Ascending aorta (tissue), 2 donors: ENCODE measurements around the gene ZNF853. TPM values are rescaled to one million over a fixed set of nuclear protein-coding genes. Genes with fewer than 3 reads are reported as not detected.
"Not testable (repeated sequence)": the region's sequence is repeated elsewhere in the genome, so short reads cannot be mapped to it uniquely, and the experiment has no call there.

Experiments used
- DNase-seq, 2 donors: peaks; one replicate each; pipeline ENCODE4 v3.0.0-alpha.2; 2019; ENCODE audit warnings: low spot score in 2 of 2
- H3K27ac ChIP-seq, 2 donors: fragments of 200-600 bp; sonication (generic); one replicate each; pipeline ENCODE4 v1.5.1; 2016 to 2017; ENCODE audit warnings: mild to moderate bottlenecking in 1 of 2
- H3K27me3 ChIP-seq: fragments of 200-600 bp; sonication (generic); one replicate; pipeline ENCODE4 v1.5.1; 2017
- H3K36me3 ChIP-seq, 2 donors: fragments of 200-600 bp; sonication (generic); one replicate each; pipeline ENCODE4 v1.5.1; 2016
- H3K4me1 ChIP-seq, 2 donors: fragments of 200-600 bp; sonication (generic); one replicate each; pipeline ENCODE4 v1.5.1; 2016 to 2017; ENCODE audit warnings: mild to moderate bottlenecking in 1 of 2
- H3K4me3 ChIP-seq, 2 donors: fragments of 200-600 bp; sonication (generic); one replicate each; pipeline ENCODE4 v1.5.1; 2016 to 2017; ENCODE audit warnings: mild to moderate bottlenecking in 1 of 2
- H3K9me3 ChIP-seq, 2 donors: fragments of 200-600 bp; sonication (generic); one replicate each; pipeline ENCODE4 v1.5.1; 2016
- CTCF ChIP-seq, 3 experiments: fragments of 200-600 bp in 2 of 3; fragments of 450-650 bp in 1 of 3; sonication (generic) in 2 of 3; IDR thresholded peaks; one replicate each; pipeline ENCODE4 v1.5.1; 2016 to 2019; ENCODE audit warnings: antibody characterized with exemption in 3 of 3, mild to moderate bottlenecking in 1 of 3, moderate library complexity in 1 of 3
- intact Hi-C: fragments of 100-400 bp; cut with DNase I; formaldehyde crosslinking; loops from one replicate; pipeline ENCODE4 v1.15.1; 2023
- total RNA-seq: library from RNA; depleted of rRNA; stranded (reverse); fragments of >200 nt; gene quantifications from one replicate; pipeline ENCODE4 v1.1.0, GENCODE V29; 2016

ZNF853 gene
- total RNA-seq, 1 donor from 2014 or later: 12.2 TPM

DNA sequence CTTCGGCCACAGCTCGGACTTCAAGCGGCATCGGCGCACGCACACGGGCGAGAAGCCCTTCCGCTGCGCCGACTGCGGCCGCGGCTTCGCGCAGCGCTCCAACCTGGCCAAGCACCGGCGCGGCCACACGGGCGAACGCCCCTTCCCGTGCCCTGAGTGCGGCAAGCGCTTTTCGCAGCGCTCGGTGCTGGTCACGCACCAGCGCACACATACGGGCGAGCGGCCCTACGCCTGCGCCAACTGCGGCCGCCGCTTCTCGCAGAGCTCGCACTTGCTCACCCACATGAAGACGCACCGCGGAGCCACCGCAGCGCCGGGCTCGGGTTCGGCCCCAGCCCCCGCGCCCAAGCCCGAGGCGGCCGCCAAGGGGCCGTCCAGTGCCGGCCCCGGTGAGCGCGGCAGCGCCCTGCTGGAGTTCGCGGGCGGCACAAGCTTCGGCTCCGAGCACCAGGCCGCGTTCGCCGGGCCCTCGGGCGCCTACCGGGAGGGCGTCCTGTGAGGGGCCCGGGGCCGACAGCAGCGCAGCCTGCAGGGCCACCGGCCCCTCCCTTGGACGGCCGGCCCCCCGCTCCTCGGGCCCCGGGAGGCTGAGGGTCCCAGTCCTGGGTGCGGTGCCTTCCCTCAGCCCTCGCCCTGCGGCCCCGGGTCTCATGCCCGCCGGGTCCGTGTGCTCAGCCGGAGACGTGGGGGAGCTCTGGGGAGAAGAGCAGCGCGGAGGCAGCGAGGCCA lies 38.9 kb downstream of the ZNF853 start:
- Histone ChIP-seq H3K36me3 (peaks cover 32 to 58% of the 10 kb centered on the region in 2 donors), H3K9me3 (peaks cover 0 to 5% of the 10 kb centered on the region in 2 donors), H3K4me3 (no peak overlapping the region), H3K4me1 (no peaks in the 10 kb centered on the region), H3K27me3 (no peaks in the 10 kb centered on the region), H3K27ac (no peak overlapping the region)
- no peak for TF ChIP-seq CTCF (IDR thresholded peaks at IDR 0.05)
- DNase-seq: no peak
- intact Hi-C loops: no loop called here

GRCh38 chr7:6654842-6655610 lies 39.6 kb downstream of the ZNF853 start:
- Histone ChIP-seq H3K4me1 (no peaks in the 10 kb centered on the region), H3K4me3 (no peak overlapping the region), H3K9me3 (peaks cover 0 to 5% of the 10 kb centered on the region in 2 donors), H3K27ac (no peak overlapping the region), H3K36me3 (peaks cover 32 to 51% of the 10 kb centered on the region in 2 donors), H3K27me3 (no peaks in the 10 kb centered on the region)
- no peak for TF ChIP-seq CTCF (IDR thresholded peaks at IDR 0.05)
- no peak for DNase-seq
- intact Hi-C loops: no loop called here

DNA sequence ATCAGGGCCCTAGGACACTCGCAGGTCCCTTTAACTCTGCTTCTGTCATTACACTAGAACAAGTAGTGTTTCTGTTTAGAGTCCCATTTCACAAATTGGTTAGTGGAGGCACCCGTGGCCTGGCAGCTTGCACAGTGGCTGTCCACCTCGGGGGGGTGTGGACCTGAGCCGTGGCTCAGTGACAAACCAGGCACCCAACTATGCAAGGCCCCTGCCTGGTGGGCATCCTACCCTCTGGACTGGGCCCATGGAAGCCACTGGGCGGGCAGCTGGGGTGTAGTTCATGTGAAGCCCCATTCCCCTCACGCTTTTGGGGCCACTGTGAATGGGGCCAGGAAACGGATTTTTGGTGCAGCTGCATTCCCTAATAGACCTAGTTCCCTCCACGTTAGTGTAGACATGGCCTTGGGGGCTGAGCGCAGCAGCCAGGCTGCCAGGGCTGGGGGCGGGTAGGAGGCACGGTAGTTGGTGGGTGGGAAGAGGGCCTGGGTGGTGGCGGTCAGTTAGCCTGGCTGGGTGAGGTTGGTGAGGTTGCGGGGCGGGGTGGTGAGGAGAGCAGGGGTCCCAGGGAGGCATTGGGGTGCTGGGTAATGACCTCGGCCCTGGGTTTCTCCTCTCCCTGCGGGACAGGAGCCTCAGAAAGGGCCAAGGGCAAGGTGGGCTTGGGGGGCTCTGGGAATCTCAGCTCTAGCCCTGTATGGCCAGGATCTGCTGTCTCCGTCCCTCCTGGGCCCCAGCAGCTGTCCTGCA lies 40.4 kb downstream of the ZNF853 start:
- H3K27ac ChIP-seq: no peak overlapping the region
- H3K4me3 ChIP-seq: no peak overlapping the region
- no peaks in the 10 kb centered on the region for H3K27me3 ChIP-seq
- DNase-seq: no peak
- no peaks in the 10 kb centered on the region for H3K4me1 ChIP-seq
- H3K36me3 ChIP-seq: peaks cover 32 to 43% of the 10 kb centered on the region in 2 donors
- H3K9me3 ChIP-seq: peaks cover 0 to 5% of the 10 kb centered on the region in 2 donors
- TF ChIP-seq CTCF (IDR thresholded peaks at IDR 0.05): no peak
- intact Hi-C loops: no loop called here

GRCh38 chr7:6656413-6656812 lies 41.0 kb downstream of the ZNF853 start:
- Histone ChIP-seq H3K4me3 (no peak overlapping the region), H3K27me3 (no peaks in the 10 kb centered on the region), H3K4me1 (no peaks in the 10 kb centered on the region), H3K27ac (no peak overlapping the region), H3K36me3 (peaks cover 27 to 37% of the 10 kb centered on the region in 2 donors), H3K9me3 (peaks cover 0 to 5% of the 10 kb centered on the region in 2 donors)
- no peak for TF ChIP-seq CTCF (IDR thresholded peaks at IDR 0.05)
- no peak for DNase-seq
- intact Hi-C loops: no loop called here

GRCh38 chr7:6658618-6659345 lies 43.4 kb downstream of the ZNF853 start:
- no peaks in the 10 kb centered on the region for H3K27me3 ChIP-seq
- H3K4me1 ChIP-seq: no peaks in the 10 kb centered on the region
- no peak for DNase-seq
- TF ChIP-seq CTCF (IDR thresholded peaks at IDR 0.05): no peak
- no peaks in the 10 kb centered on the region for H3K9me3 ChIP-seq
- no peak overlapping the region for H3K4me3 ChIP-seq
- H3K27ac ChIP-seq: no peak overlapping the region
- H3K36me3 ChIP-seq: peaks cover 12 to 20% of the 10 kb centered on the region in 2 donors
- intact Hi-C loops: no loop called here

- H3K36me3 ChIP-seq, H3K4me3 ChIP-seq, DNase-seq, intact Hi-C loops, H3K27ac ChIP-seq, H3K4me1 ChIP-seq, H3K27me3 ChIP-seq: not testable (repeated sequence)
- peaks cover 26 to 56% of the 10 kb centered on the region in 2 donors for H3K9me3 ChIP-seq
Measured at GRCh38 chr7:6670851-6671250, 55.4 kb downstream of the ZNF853 start.
